ENCODE data around the gene RIN1.

RIN1 gene

GRCh38 chr11:66329165-66329673 is 7.0 kb downstream of the RIN1 start:
- H3K27ac ChIP-seq, result no peak overlapping the region

GRCh38 chr11:66328302-66329144 is 7.7 kb downstream of the RIN1 start:
- H3K27ac ChIP-seq, result peak overlapping the region; percentile 9; the same call in 1 of the 2 replicates
- TF ChIP-seq, protein P1, sequence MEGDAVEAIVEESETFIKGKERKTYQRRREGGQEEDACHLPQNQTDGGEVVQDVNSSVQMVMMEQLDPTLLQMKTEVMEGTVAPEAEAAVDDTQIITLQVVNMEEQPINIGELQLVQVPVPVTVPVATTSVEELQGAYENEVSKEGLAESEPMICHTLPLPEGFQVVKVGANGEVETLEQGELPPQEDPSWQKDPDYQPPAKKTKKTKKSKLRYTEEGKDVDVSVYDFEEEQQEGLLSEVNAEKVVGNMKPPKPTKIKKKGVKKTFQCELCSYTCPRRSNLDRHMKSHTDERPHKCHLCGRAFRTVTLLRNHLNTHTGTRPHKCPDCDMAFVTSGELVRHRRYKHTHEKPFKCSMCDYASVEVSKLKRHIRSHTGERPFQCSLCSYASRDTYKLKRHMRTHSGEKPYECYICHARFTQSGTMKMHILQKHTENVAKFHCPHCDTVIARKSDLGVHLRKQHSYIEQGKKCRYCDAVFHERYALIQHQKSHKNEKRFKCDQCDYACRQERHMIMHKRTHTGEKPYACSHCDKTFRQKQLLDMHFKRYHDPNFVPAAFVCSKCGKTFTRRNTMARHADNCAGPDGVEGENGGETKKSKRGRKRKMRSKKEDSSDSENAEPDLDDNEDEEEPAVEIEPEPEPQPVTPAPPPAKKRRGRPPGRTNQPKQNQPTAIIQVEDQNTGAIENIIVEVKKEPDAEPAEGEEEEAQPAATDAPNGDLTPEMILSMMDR (conservative IDR thresholded peaks at IDR 0.05), result peak; percentile 100

More at GRCh38 chr11:66329165-66329673, 7.0 kb downstream of the RIN1 start:
- TF ChIP-seq, protein P1 (conservative IDR thresholded peaks at IDR 0.05), result no peak

GRCh38 chr11:66328031-66328301 is 8.3 kb downstream of the RIN1 start:
- H3K27ac ChIP-seq, result peak overlapping the region; percentile 9; the same call in 1 of the 2 replicates
- TF ChIP-seq, protein P1 (conservative IDR thresholded peaks at IDR 0.05), result no peak

DNA sequence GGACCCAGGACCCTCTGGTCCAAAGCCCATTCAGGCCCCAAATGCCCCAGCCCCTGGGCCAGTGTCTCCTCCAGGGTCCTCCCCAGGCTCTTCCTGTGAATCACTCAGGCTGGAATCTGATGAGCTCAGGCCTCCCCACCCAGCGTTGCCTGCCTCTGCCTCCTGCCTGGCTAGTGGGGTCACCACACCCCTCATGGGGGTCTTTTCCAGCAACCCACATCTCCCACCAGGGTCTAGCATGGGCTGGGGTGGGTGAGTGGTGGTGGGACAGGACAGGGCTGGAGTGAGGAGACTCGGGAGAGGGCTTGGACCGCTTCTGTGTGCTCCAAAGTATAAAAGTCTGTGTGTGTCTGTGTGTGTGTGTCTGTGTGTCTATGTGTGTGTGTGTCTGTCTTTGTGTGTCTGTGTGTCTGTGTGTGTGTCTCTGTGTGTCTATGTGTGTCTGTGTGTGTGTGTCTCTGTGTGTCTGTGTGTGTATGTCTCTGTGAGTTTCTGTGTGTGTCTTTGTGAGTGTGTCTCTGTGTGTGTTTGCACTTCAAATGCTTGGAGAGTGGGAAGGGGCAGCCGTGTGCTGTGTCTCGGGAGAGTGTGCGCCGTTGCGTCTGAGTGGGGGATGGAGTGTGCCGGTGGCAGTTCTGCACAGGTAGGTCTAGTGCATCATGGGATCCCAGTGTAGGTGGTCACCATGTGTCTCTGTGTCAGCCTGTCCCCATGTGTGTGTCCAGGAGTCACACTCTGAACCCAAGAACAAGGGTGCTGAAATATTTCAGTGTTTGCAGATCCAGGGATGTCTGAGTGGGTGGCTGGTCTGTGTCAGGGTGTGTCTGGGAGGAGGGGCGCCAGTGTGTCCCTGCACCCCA is 8.8 kb downstream of the RIN1 start:
- TF ChIP-seq, protein P1 (conservative IDR thresholded peaks at IDR 0.05), result no peak
- H3K27ac ChIP-seq, result no peak overlapping the region; the same call in 1 of the 2 replicates

- TF ChIP-seq, protein P1 (conservative IDR thresholded peaks at IDR 0.05), result no peak
Measured at GRCh38 chr11:66326261-66327111, 9.7 kb downstream of the RIN1 start.

GRCh38 chr11:66325263-66325671 is 11.0 kb downstream of the RIN1 start:
- no peak overlapping the region for H3K27ac ChIP-seq
- TF ChIP-seq, protein P1 (conservative IDR thresholded peaks at IDR 0.05), result no peak

More at GRCh38 chr11:66326261-66327111, 9.7 kb downstream of the RIN1 start:
- H3K27ac ChIP-seq, result no peak overlapping the region
